SK-N-MC (cell line): ENCODE results near the gene PRPF19.

Source experiments
- DNase-seq: peaks from one replicate; pipeline ENCODE4 v3.0.0-alpha.2; 2011; ENCODE audit warnings: low read depth, low spot score
- H3K27ac ChIP-seq: fragments of 200-600 bp; sonication (generic); 2 replicates; pipeline ENCODE4 v1.5.1; 2016; ENCODE audit warnings: mixed run types
- H3K36me3 ChIP-seq: fragments of 200-600 bp; sonication (generic); 2 replicates; pipeline ENCODE4 v1.6.1; 2017; ENCODE audit warnings: antibody characterized with exemption, low read length, mixed read lengths; ENCODE audit not compliant: insufficient read depth
- H3K4me3 ChIP-seq: fragments of 200-600 bp; sonication (generic); 2 replicates; pipeline ENCODE4 v1.5.1; 2016
- H3K9ac ChIP-seq: fragments of 200-600 bp; sonication (generic); 2 replicates; pipeline ENCODE4 v1.8.0; 2017; ENCODE audit warnings: mixed run types, mixed read lengths; ENCODE audit not compliant: insufficient read length
- H3K9me3 ChIP-seq: fragments of 200-600 bp; sonication (generic); 2 replicates; pipeline ENCODE4 v1.6.1; 2017; ENCODE audit warnings: low read depth, mild to moderate bottlenecking, antibody characterized with exemption, low read length, moderate library complexity, mixed read lengths
- EZH2 ChIP-seq: fragments of 200-600 bp; sonication (generic); IDR thresholded peaks from one replicate; pipeline ENCODE4 v1.6.1; 2017; ENCODE audit warnings: antibody characterized with exemption
- FOXP2 ChIP-seq: optimal IDR thresholded peaks from 2 replicates; pipeline ENCODE3; 2011; ENCODE audit warnings: mild to moderate bottlenecking, moderate library complexity; ENCODE audit not compliant: insufficient read depth; ENCODE audit errors: extremely low read length, control extremely low read depth
- POLR2AphosphoS5 ChIP-seq: IDR thresholded peaks from 2 replicates; pipeline ENCODE4 v1.6.1; 2012; ENCODE audit warnings: mild to moderate bottlenecking, low read depth, low read length, borderline replicate concordance

Gene PRPF19

GRCh38 chr11:60871378-60872061 lies 34.9 kb downstream of the PRPF19 start:
- no peak overlapping the region for H3K9ac ChIP-seq
- no peak for DNase-seq
- no peak for TF ChIP-seq EZH2
- no peak for TF ChIP-seq FOXP2
- H3K36me3 ChIP-seq, result no peaks in the 10 kb centered on the region
- H3K27ac ChIP-seq, result no peak overlapping the region
- H3K4me3 ChIP-seq, result no peak overlapping the region
- H3K9me3 ChIP-seq, result no peaks in the 10 kb centered on the region

- no peaks in the 10 kb centered on the region for H3K9me3 ChIP-seq
- H3K9ac ChIP-seq, result no peak overlapping the region
- H3K4me3 ChIP-seq, result no peak overlapping the region
- DNase-seq, result no peak
- H3K36me3 ChIP-seq, result no peaks in the 10 kb centered on the region
- no peak for TF ChIP-seq POLR2AphosphoS5
- TF ChIP-seq EZH2, result no peak
- TF ChIP-seq FOXP2, result no peak
- no peak overlapping the region for H3K27ac ChIP-seq
Observed at GRCh38 chr11:60870733-60871377, 35.5 kb downstream of the PRPF19 start.

GRCh38 chr11:60870276-60870675 lies 36.1 kb downstream of the PRPF19 start:
- no peak for DNase-seq
- H3K9ac ChIP-seq, result no peak overlapping the region
- no peak for TF ChIP-seq EZH2
- no peak for TF ChIP-seq FOXP2
- no peak for TF ChIP-seq POLR2AphosphoS5
- no peak overlapping the region for H3K4me3 ChIP-seq
- no peak overlapping the region for H3K27ac ChIP-seq
- no peaks in the 10 kb centered on the region for H3K9me3 ChIP-seq
- no peaks in the 10 kb centered on the region for H3K36me3 ChIP-seq

GRCh38 chr11:60869451-60869825 lies 36.9 kb downstream of the PRPF19 start:
- Histone ChIP-seq H3K9me3 (no peaks in the 10 kb centered on the region), H3K36me3 (no peaks in the 10 kb centered on the region), H3K4me3 (no peak overlapping the region), H3K9ac (no peak overlapping the region), H3K27ac (no peak overlapping the region)
- TF ChIP-seq POLR2AphosphoS5, result no peak
- TF ChIP-seq EZH2, result no peak
- TF ChIP-seq FOXP2, result no peak
- no peak for DNase-seq

- no peaks in the 10 kb centered on the region for H3K36me3 ChIP-seq
- TF ChIP-seq POLR2AphosphoS5 (no peak), EZH2 (no peak), FOXP2 (no peak)
- no peak for DNase-seq
- no peak overlapping the region for H3K9ac ChIP-seq
- no peaks in the 10 kb centered on the region for H3K9me3 ChIP-seq
- H3K4me3 ChIP-seq, result no peak overlapping the region
- no peak overlapping the region for H3K27ac ChIP-seq
Observed at GRCh38 chr11:60868682-60869450, 37.5 kb downstream of the PRPF19 start.

GRCh38 chr11:60867871-60868681 lies 38.3 kb downstream of the PRPF19 start:
- no peak overlapping the region for H3K4me3 ChIP-seq
- no peak overlapping the region for H3K27ac ChIP-seq
- H3K9ac ChIP-seq, result no peak overlapping the region
- TF ChIP-seq POLR2AphosphoS5 (no peak), FOXP2 (no peak), EZH2 (no peak)
- no peaks in the 10 kb centered on the region for H3K36me3 ChIP-seq
- DNase-seq, result no peak
- no peaks in the 10 kb centered on the region for H3K9me3 ChIP-seq

- Histone ChIP-seq H3K9me3 (no peaks in the 10 kb centered on the region), H3K4me3 (no peak within 1 kb of the TSS), H3K36me3 (no peaks in the 10 kb centered on the region), H3K27ac (no peak within 1 kb of the TSS), H3K9ac (no peak within 1 kb of the TSS)
- DNase-seq, result no peak
- TF ChIP-seq POLR2AphosphoS5, result no peak
- no peak for TF ChIP-seq FOXP2
- TF ChIP-seq EZH2, result no peak
Observed at GRCh38 chr11:60866911-60867870, 39.2 kb downstream of the PRPF19 start, which contains the start of gene ZP1. Gene ZP1 (plus strand): TSS chr11:60867542. CDS start chr11:60867562, 20 bp downstream.
